Islet of Langerhans (tissue), 1 donor: ENCODE data around the gene NBEAL2.

Experiments
- FAIRE-seq: peaks from one replicate; lab custom pipeline; 2011; peaks lifted over from hg19 to GRCh38; lab: Jason Lieb, UNC

Gene NBEAL2

GRCh38 chr3:46965151-46965550, 14.3 kb upstream of the NBEAL2 start:
- FAIRE-seq = no peak

- no peak for FAIRE-seq
Measured at GRCh38 chr3:46966811-46967210, 12.7 kb upstream of the NBEAL2 start.

- no peak for FAIRE-seq
Measured at GRCh38 chr3:46968783-46969428, 10.6 kb upstream of the NBEAL2 start.

GRCh38 chr3:46970391-46971091, 8.9 kb upstream of the NBEAL2 start:
- peak; percentile 96 for FAIRE-seq

- FAIRE-seq = no peak
Measured at GRCh38 chr3:46971151-46971550, 8.3 kb upstream of the NBEAL2 start.

GRCh38 chr3:46971742-46972141, 7.7 kb upstream of the NBEAL2 start:
- no peak for FAIRE-seq

- FAIRE-seq = no peak
Measured at GRCh38 chr3:46972396-46972795, 7.1 kb upstream of the NBEAL2 start.

GRCh38 chr3:46974421-46975171, 4.9 kb upstream of the NBEAL2 start:
- FAIRE-seq = no peak

GRCh38 chr3:46976326-46977190, 2.9 kb upstream of the NBEAL2 start, which contains the start of gene CCDC12:
CCDC12 (minus strand) TSS chr3:46976745; CDS start chr3:46976732, 13 bp downstream.
- FAIRE-seq = peak; percentile 58

- FAIRE-seq = no peak
Measured at GRCh38 chr3:46977811-46978195, 1.7 kb upstream of the NBEAL2 start.

GRCh38 chr3:46978381-46978780, 1.1 kb upstream of the NBEAL2 start:
- FAIRE-seq = no peak

GRCh38 chr3:46979958-46980497, 562 bp downstream of the NBEAL2 start:
- FAIRE-seq = no peak

- FAIRE-seq = no peak
Measured at GRCh38 chr3:46981932-46982471, 2.5 kb downstream of the NBEAL2 start.

GRCh38 chr3:46982546-46982945, 3.1 kb downstream of the NBEAL2 start:
- FAIRE-seq = no peak

- no peak for FAIRE-seq
Measured at GRCh38 chr3:46984591-46985459, 5.4 kb downstream of the NBEAL2 start.

GRCh38 chr3:46985588-46985987, 6.1 kb downstream of the NBEAL2 start:
- FAIRE-seq = no peak

GRCh38 chr3:46986055-46986730, 6.7 kb downstream of the NBEAL2 start:
- FAIRE-seq = no peak

GRCh38 chr3:46986782-46987310, 7.4 kb downstream of the NBEAL2 start:
- no peak for FAIRE-seq

- no peak for FAIRE-seq
Measured at GRCh38 chr3:46987319-46987742, 7.9 kb downstream of the NBEAL2 start.
